Small intestine (tissue), 7 donors: Measurements from ENCODE around the gene POFUT2. TPM values are rescaled to one million over a fixed set of nuclear protein-coding genes. Genes with fewer than 3 reads are reported as not detected.
"Not testable (repeated sequence)": the region's sequence is repeated elsewhere in the genome, so short reads cannot be mapped to it uniquely, and the experiment has no call there.

Source experiments
- DNase-seq, 2 donors: peaks; one replicate each; pipeline versions ENCODE4 v3.0.0 to v3.0.0-alpha.2; 2013
- FAIRE-seq: peaks from 2 replicates; lab custom pipeline; 2012; peaks lifted over from hg19 to GRCh38; lab: Jason Lieb, UNC
- H3K27ac ChIP-seq, 3 donors: one replicate each; pipeline ENCODE4 v1.5.1; 2013; ENCODE audit warnings: low read length in 2 of 3, mild to moderate bottlenecking in 2 of 3, control low read depth in 1 of 3, inconsistent platforms in 1 of 3, low read depth in 1 of 3, moderate library complexity in 1 of 3
- H3K27me3 ChIP-seq, 3 donors: one replicate each; pipeline ENCODE4 v1.6.1; 2013; ENCODE audit warnings: low read length in 3 of 3, inconsistent platforms in 1 of 3; ENCODE audit not compliant: control insufficient read depth in 3 of 3, insufficient read depth in 3 of 3
- H3K36me3 ChIP-seq, 3 donors: one replicate each; pipeline ENCODE4 v1.6.1; 2013; ENCODE audit warnings: low read length in 3 of 3, inconsistent platforms in 1 of 3, low read depth in 1 of 3, mild to moderate bottlenecking in 1 of 3, moderate library complexity in 1 of 3; ENCODE audit not compliant: control insufficient read depth in 3 of 3, insufficient read depth in 2 of 3
- H3K4me1 ChIP-seq, 3 donors: one replicate each; pipeline ENCODE4 v1.6.1; 2013; ENCODE audit warnings: low read length in 2 of 3, inconsistent platforms in 1 of 3, low read depth in 1 of 3, mild to moderate bottlenecking in 1 of 3, moderate library complexity in 1 of 3; ENCODE audit not compliant: control insufficient read depth in 3 of 3, insufficient read depth in 2 of 3
- H3K4me3 ChIP-seq, 3 donors: one replicate each; pipeline ENCODE4 v1.5.1; 2013; ENCODE audit warnings: low read length in 3 of 3, control low read depth in 1 of 3, inconsistent platforms in 1 of 3, low read depth in 1 of 3, mild to moderate bottlenecking in 1 of 3, moderate library complexity in 1 of 3
- H3K9me3 ChIP-seq, 2 donors: one replicate each; pipeline ENCODE4 v1.6.1; 2013; ENCODE audit warnings: low read depth in 1 of 2, low read length in 1 of 2; ENCODE audit not compliant: control insufficient read depth in 2 of 2, insufficient read depth in 1 of 2
- WGBS, 3 donors: extraction: QIAGEN DNeasy Blood & Tissue Kit; methylation state at CpG; one replicate each; pipeline ENCODE4 v1.1.7; 2013; 5-methylcytosine and 5-hydroxymethylcytosine counted together
- polyA plus RNA-seq, 4 donors: library from polyadenylated mRNA; stranded (reverse) in 3 of 4; unstranded in 1 of 4; fragments of 200-250 nt in 3 of 4; fragments of 120-200 nt in 1 of 4; gene quantifications; one replicate each; pipeline versions ENCODE4 v1.2.1 to v1.2.3, GENCODE V29; 2013
- donor health status: healthy with polysubstance abuse.
- donor health status: control.
- donor health status: control.
- donor health status: Bipolar disorder and iron deficiency.
- donor health status: healthy.

POFUT2 gene
- polyA plus RNA-seq, 4 donors = 13.5 to 34.4 (median 26.9) TPM

GRCh38 chr21:45317398-45318145 is 29.9 kb upstream of the POFUT2 start:
- Histone ChIP-seq H3K27me3 (no peaks in the 10 kb centered on the region), H3K36me3 (no peaks in the 10 kb centered on the region), H3K4me1 (peaks cover 0 to 20% (median 0%) of the 10 kb centered on the region in 3 donors), H3K4me3 (no peak overlapping the region), H3K9me3 (no peaks in the 10 kb centered on the region), H3K27ac (peak overlapping the region in 2 of 3 donors; percentile 27 to 71)
- WGBS, 3 donors = 72 to 77% (median 76%) methylated on average over 17 of the region's 17 CpGs
- DNase-seq (no peak), FAIRE-seq (no peak)

DNA sequence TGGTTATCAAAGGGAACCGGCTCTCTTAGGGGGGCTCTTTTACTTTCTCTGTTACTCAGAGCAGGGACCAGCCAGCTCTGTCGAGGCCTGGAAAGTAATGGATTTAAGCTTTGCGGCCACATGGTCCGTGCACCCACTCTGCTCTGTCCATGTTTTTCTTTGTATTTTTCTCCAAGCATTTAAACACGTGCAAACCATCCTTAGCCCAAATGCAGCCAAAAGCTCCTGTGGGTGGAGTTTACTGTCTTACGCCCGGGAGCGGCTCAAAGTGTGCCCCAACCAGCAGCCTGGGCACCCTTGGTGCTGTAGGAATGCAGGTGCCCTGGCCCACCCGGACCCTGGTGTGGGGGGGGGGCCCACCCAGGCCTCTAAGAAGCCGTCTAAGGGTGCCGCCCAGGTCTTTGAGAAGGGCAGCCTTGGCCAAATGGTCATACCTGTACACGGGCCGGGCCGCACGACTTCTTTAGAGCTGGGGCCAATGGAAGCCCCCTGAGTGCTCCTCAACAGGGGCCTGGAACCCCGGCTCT is 29.2 kb upstream of the POFUT2 start:
- DNase-seq = no peak

GRCh38 chr21:45315676-45316470 is 28.2 kb upstream of the POFUT2 start:
- DNase-seq, H3K36me3 ChIP-seq, H3K4me3 ChIP-seq, H3K27ac ChIP-seq, H3K27me3 ChIP-seq, H3K9me3 ChIP-seq, FAIRE-seq: not testable (repeated sequence)
- H3K4me1 ChIP-seq = peaks cover 0 to 23% (median 0%) of the 10 kb centered on the region in 3 donors
- WGBS, 3 donors = 49 to 64% (median 49%) methylated on average over 7 of the region's 7 CpGs

More for the DNA sequence above, 29.2 kb upstream of the POFUT2 start:
- Histone ChIP-seq H3K27ac (peak overlapping the region in 1 of 3 donors; percentile 71), H3K9me3 (no peaks in the 10 kb centered on the region), H3K4me3 (no peak overlapping the region), H3K27me3 (no peaks in the 10 kb centered on the region), H3K4me1 (peaks cover 0 to 20% (median 0%) of the 10 kb centered on the region in 3 donors), H3K36me3 (no peaks in the 10 kb centered on the region)
- 83 to 91% (median 85%) methylated on average over 16 of the region's 16 CpGs for WGBS, 3 donors
- FAIRE-seq = no peak

GRCh38 chr21:45313682-45314081 is 26.0 kb upstream of the POFUT2 start:
- H3K27ac ChIP-seq = no peak overlapping the region
- 60 to 68% (median 61%) methylated on average over 3 of the region's 3 CpGs for WGBS, 3 donors
- no peaks in the 10 kb centered on the region for H3K27me3 ChIP-seq
- no peak for FAIRE-seq
- no peaks in the 10 kb centered on the region for H3K36me3 ChIP-seq
- DNase-seq = no peak
- H3K4me3 ChIP-seq = no peak overlapping the region
- H3K9me3 ChIP-seq = no peaks in the 10 kb centered on the region
- H3K4me1 ChIP-seq = peaks cover 0 to 33% (median 3%) of the 10 kb centered on the region in 3 donors

- no peak for FAIRE-seq
Measured at GRCh38 chr21:45313015-45313414, 25.3 kb upstream of the POFUT2 start.

GRCh38 chr21:45312296-45312695 is 24.6 kb upstream of the POFUT2 start:
- FAIRE-seq (no peak), DNase-seq (no peak)
- Histone ChIP-seq H3K4me3 (no peak overlapping the region), H3K27me3 (no peaks in the 10 kb centered on the region), H3K4me1 (peaks cover 0 to 38% (median 3%) of the 10 kb centered on the region in 3 donors), H3K27ac (no peak overlapping the region), H3K36me3 (no peaks in the 10 kb centered on the region), H3K9me3 (no peaks in the 10 kb centered on the region)
- WGBS, 3 donors = 86 to 92% (median 88%) methylated on average over 1 of the region's 1 CpG

More at GRCh38 chr21:45313015-45313414, 25.3 kb upstream of the POFUT2 start:
- DNase-seq = no peak
- H3K4me3 ChIP-seq = no peak overlapping the region
- no peaks in the 10 kb centered on the region for H3K9me3 ChIP-seq
- H3K4me1 ChIP-seq = peaks cover 0 to 33% (median 3%) of the 10 kb centered on the region in 3 donors
- no peak overlapping the region for H3K27ac ChIP-seq
- H3K36me3 ChIP-seq = no peaks in the 10 kb centered on the region
- H3K27me3 ChIP-seq = no peaks in the 10 kb centered on the region
- WGBS, 3 donors = 88 to 92% (median 91%) methylated on average over 14 of the region's 14 CpGs

DNA sequence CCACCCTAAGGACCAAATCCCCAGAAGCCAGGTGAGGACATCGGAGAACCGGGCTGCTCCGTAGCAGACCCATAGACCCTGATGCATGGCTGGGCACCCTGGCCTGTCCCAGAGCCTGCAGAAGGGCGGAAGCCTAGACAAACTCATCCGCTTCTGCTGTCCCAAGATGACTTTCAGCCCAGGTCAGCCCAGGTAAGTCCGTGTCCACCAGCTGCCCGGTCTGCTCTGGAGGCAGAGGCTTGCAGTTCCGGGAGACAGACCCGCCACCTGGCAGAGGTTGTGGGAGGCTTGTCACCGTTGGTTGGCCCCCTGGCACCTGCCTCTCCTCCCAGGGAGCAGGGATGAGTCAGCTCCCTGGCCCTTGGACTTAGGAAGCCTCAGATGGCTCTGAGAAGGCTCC is 22.8 kb upstream of the POFUT2 start:
- no peak overlapping the region for H3K4me3 ChIP-seq
- no peaks in the 10 kb centered on the region for H3K27me3 ChIP-seq
- peaks cover 0 to 47% (median 3%) of the 10 kb centered on the region in 3 donors for H3K4me1 ChIP-seq
- H3K27ac ChIP-seq = no peak overlapping the region
- peak in 1 of 2 donors; percentile 56 for DNase-seq
- FAIRE-seq = no peak
- H3K36me3 ChIP-seq = no peaks in the 10 kb centered on the region
- 49 to 80% (median 58%) methylated on average over 10 of the region's 10 CpGs for WGBS, 3 donors
- no peaks in the 10 kb centered on the region for H3K9me3 ChIP-seq

GRCh38 chr21:45309987-45310381 is 22.3 kb upstream of the POFUT2 start:
- 75 to 87% (median 79%) methylated on average over 3 of the region's 3 CpGs for WGBS, 3 donors
- no peak for DNase-seq
- Histone ChIP-seq H3K27me3 (no peaks in the 10 kb centered on the region), H3K4me1 (peaks cover 0 to 47% (median 3%) of the 10 kb centered on the region in 3 donors), H3K27ac (peak overlapping the region in 1 of 3 donors; percentile 87), H3K9me3 (no peaks in the 10 kb centered on the region), H3K36me3 (no peaks in the 10 kb centered on the region), H3K4me3 (no peak overlapping the region)
- no peak for FAIRE-seq
